ENCODE measurements around the gene RGS13.

DNA sequence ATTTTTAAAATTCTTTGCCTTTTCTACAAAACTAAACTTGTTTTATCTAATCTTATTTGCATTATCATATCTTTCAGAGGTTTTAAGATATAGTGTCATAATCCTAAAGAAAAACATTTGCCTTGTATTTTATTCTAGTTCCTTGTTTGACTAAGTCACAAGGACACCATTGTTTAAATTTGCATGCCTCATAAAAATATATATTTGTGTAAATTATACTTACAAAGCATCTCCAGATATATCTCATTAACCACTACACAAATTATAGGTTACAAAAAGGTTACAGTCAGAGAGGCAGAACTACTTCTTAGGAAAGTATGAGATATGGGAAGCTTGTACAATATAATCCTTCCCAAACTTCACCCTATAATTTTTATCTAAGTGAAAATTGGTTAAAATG lies 4.2 kb upstream of the RGS13 start:
- TF ChIP-seq GABPA (IDR thresholded peaks at IDR 0.05; ENCODE audit: low read depth) (no peak), CTCF (IDR thresholded peaks at IDR 0.05; ENCODE audit: insufficient read depth, low read length) (no peak)

All from HL-60 (cell line).